Mesendoderm (in vitro differentiated cells): ENCODE data around the gene DLG3. TPM values are rescaled to one million over a fixed set of nuclear protein-coding genes. Genes with fewer than 3 reads are reported as not detected.

Experiments used
- DNase-seq: peaks from one replicate; pipeline ENCODE4 v3.0.0; 2013
- H2AK5ac ChIP-seq: 2 replicates; pipeline ENCODE4 v1.6.1; 2013; ENCODE audit warnings: low read length, inconsistent platforms
- H2BK120ac ChIP-seq: 2 replicates; pipeline ENCODE4 v1.6.1; 2013; ENCODE audit warnings: low read depth, mild to moderate bottlenecking, low read length, moderate library complexity, mixed read lengths
- H2BK15ac ChIP-seq: replicated peaks from 2 replicates; pipeline ENCODE4 v1.6.1; 2013; ENCODE audit warnings: low read depth, mild to moderate bottlenecking, moderate library complexity
- H2BK5ac ChIP-seq: 2 replicates; pipeline ENCODE4 v1.6.1; 2013; ENCODE audit warnings: low read length, inconsistent platforms
- H3K18ac ChIP-seq: 2 replicates; pipeline ENCODE4 v1.6.1; 2013; ENCODE audit warnings: mild to moderate bottlenecking, low read length, mixed read lengths
- H3K23ac ChIP-seq: one replicate; pipeline ENCODE4 v1.6.1; 2013; ENCODE audit warnings: low read length
- H3K27ac ChIP-seq: 2 replicates; pipeline ENCODE4 v1.5.1; 2013; ENCODE audit warnings: low read depth, mild to moderate bottlenecking, inconsistent platforms, low read length, moderate library complexity
- H3K27me3 ChIP-seq: 2 replicates; pipeline ENCODE4 v1.6.1; 2013; ENCODE audit warnings: low read length, control low read depth, mild to moderate bottlenecking, inconsistent platforms; ENCODE audit not compliant: insufficient read depth, poor library complexity
- H3K36me3 ChIP-seq: 2 replicates; pipeline ENCODE4 v1.6.1; 2013; ENCODE audit warnings: low read length, inconsistent platforms; ENCODE audit not compliant: control insufficient read depth, insufficient read depth
- H3K4ac ChIP-seq: one replicate; pipeline ENCODE4 v1.6.1; 2013; ENCODE audit warnings: low read depth, mild to moderate bottlenecking, low read length, moderate library complexity
- H3K4me1 ChIP-seq: 2 replicates; pipeline ENCODE4 v1.6.1; 2013; ENCODE audit warnings: low read depth, low read length, inconsistent platforms; ENCODE audit not compliant: control insufficient read depth
- H3K4me2 ChIP-seq: 2 replicates; pipeline ENCODE4 v1.6.1; 2013; ENCODE audit warnings: low read length
- H3K4me3 ChIP-seq: 2 replicates; pipeline ENCODE4 v1.5.1; 2013; ENCODE audit warnings: mild to moderate bottlenecking, low read length
- H3K56ac ChIP-seq: one replicate; pipeline ENCODE4 v1.6.1; 2013; ENCODE audit warnings: low read length
- H3K79me1 ChIP-seq: 2 replicates; pipeline ENCODE4 v1.6.1; 2013; ENCODE audit warnings: low read length, inconsistent platforms
- H3K79me2 ChIP-seq: 2 replicates; pipeline ENCODE4 v1.6.1; 2013; ENCODE audit warnings: mild to moderate bottlenecking, low read length; ENCODE audit not compliant: control insufficient read depth, insufficient read depth
- H3K9ac ChIP-seq: 2 replicates; pipeline ENCODE4 v1.6.1; 2013; ENCODE audit warnings: low read length, inconsistent platforms
- H4K5ac ChIP-seq: one replicate; pipeline ENCODE4 v1.6.1; 2013; ENCODE audit warnings: low read length
- H4K8ac ChIP-seq: one replicate; pipeline ENCODE4 v1.6.1; 2013; ENCODE audit warnings: low read depth, mild to moderate bottlenecking, control low read depth, low read length, moderate library complexity
- WGBS: extraction: QIAGEN DNeasy Blood & Tissue Kit; methylation state at CpG from one replicate; pipeline ENCODE4 v1.1.7; 2013; ENCODE audit warnings: low lambda C conversion rate, missing lambda C conversion rate; ENCODE audit not compliant: insufficient coverage; ENCODE audit errors: extremely low coverage; 5-methylcytosine and 5-hydroxymethylcytosine counted together
- small RNA-seq: library from polyadenylated mRNA; stranded (forward); fragments of <200 nt; extraction: miRNeasy Mini kit (QIAGEN cat#:217004); gene quantifications from one replicate; pipeline ENCODE3, GENCODE V24; 2013; ENCODE audit not compliant: insufficient read depth

Gene DLG3

GRCh38 chrX:70553516-70553915, 108.9 kb downstream of the DLG3 start:
- H3K56ac ChIP-seq: no peak overlapping the region
- no peak overlapping the region for H3K4ac ChIP-seq
- H2AK5ac ChIP-seq: no peak overlapping the region
- H3K27me3 ChIP-seq: no peaks in the 10 kb centered on the region
- H3K79me1 ChIP-seq: no peaks in the 10 kb centered on the region
- no peak overlapping the region for H2BK15ac ChIP-seq
- H2BK120ac ChIP-seq: no peak overlapping the region
- H3K9ac ChIP-seq: no peak overlapping the region
- no peak overlapping the region for H3K18ac ChIP-seq
- no peaks in the 10 kb centered on the region for H3K4me1 ChIP-seq
- no peak overlapping the region for H3K4me3 ChIP-seq
- no peak overlapping the region for H3K23ac ChIP-seq
- H4K8ac ChIP-seq: no peak overlapping the region
- no peak overlapping the region for H4K5ac ChIP-seq
- no CpG with 5 or more reads among the region's 1 CpG for WGBS
- DNase-seq: no peak
- no peaks in the 10 kb centered on the region for H3K36me3 ChIP-seq
- no peaks in the 10 kb centered on the region for H3K79me2 ChIP-seq
- H3K4me2 ChIP-seq: no peak overlapping the region
- no peak overlapping the region for H2BK5ac ChIP-seq
- no peak overlapping the region for H3K27ac ChIP-seq

GRCh38 chrX:70554081-70554480, 109.4 kb downstream of the DLG3 start:
- H2BK120ac ChIP-seq: no peak overlapping the region
- H4K8ac ChIP-seq: no peak overlapping the region
- peak overlapping the region; percentile 34 for H3K56ac ChIP-seq
- no peaks in the 10 kb centered on the region for H3K79me1 ChIP-seq
- no peak overlapping the region for H3K4me2 ChIP-seq
- no peaks in the 10 kb centered on the region for H3K4me1 ChIP-seq
- H3K4ac ChIP-seq: no peak overlapping the region
- H3K27ac ChIP-seq: no peak overlapping the region
- no peak overlapping the region for H4K5ac ChIP-seq
- no peaks in the 10 kb centered on the region for H3K36me3 ChIP-seq
- H3K27me3 ChIP-seq: no peaks in the 10 kb centered on the region
- no peak overlapping the region for H3K4me3 ChIP-seq
- H3K18ac ChIP-seq: no peak overlapping the region
- no CpG with 5 or more reads among the region's 2 CpGs for WGBS
- H3K9ac ChIP-seq: no peak overlapping the region
- no peak overlapping the region for H2BK5ac ChIP-seq
- H2BK15ac ChIP-seq: no peak overlapping the region
- no peak overlapping the region for H2AK5ac ChIP-seq
- DNase-seq: peak; percentile 5
- no peak overlapping the region for H3K23ac ChIP-seq
- no peaks in the 10 kb centered on the region for H3K79me2 ChIP-seq

GRCh38 chrX:70554523-70554922, 109.9 kb downstream of the DLG3 start:
- Histone ChIP-seq H2BK15ac (no peak overlapping the region), H3K4me1 (no peaks in the 10 kb centered on the region), H3K4ac (no peak overlapping the region), H4K8ac (no peak overlapping the region), H3K4me3 (no peak overlapping the region), H3K56ac (no peak overlapping the region), H2BK120ac (no peak overlapping the region), H3K36me3 (no peaks in the 10 kb centered on the region), H3K79me1 (no peaks in the 10 kb centered on the region), H3K18ac (no peak overlapping the region), H2BK5ac (no peak overlapping the region), H3K23ac (no peak overlapping the region), H2AK5ac (no peak overlapping the region), H3K9ac (no peak overlapping the region), H3K27me3 (no peaks in the 10 kb centered on the region), H4K5ac (no peak overlapping the region), H3K27ac (no peak overlapping the region), H3K79me2 (no peaks in the 10 kb centered on the region), H3K4me2 (no peak overlapping the region)
- no CpG with 5 or more reads among the region's 2 CpGs for WGBS
- no peak for DNase-seq

- Histone ChIP-seq H3K27me3 (no peaks in the 10 kb centered on the region), H3K9ac (no peak overlapping the region), H3K4ac (no peak overlapping the region), H2BK120ac (no peak overlapping the region), H3K18ac (no peak overlapping the region), H3K4me3 (no peak overlapping the region), H4K8ac (no peak overlapping the region), H4K5ac (no peak overlapping the region), H2AK5ac (no peak overlapping the region), H2BK5ac (no peak overlapping the region), H3K56ac (no peak overlapping the region), H3K4me1 (no peaks in the 10 kb centered on the region), H3K23ac (no peak overlapping the region), H3K79me1 (no peaks in the 10 kb centered on the region), H3K4me2 (no peak overlapping the region), H3K79me2 (no peaks in the 10 kb centered on the region), H2BK15ac (no peak overlapping the region), H3K27ac (no peak overlapping the region), H3K36me3 (no peaks in the 10 kb centered on the region)
- WGBS: no CpG with 5 or more reads among the region's 5 CpGs
- DNase-seq: no peak
Observed at GRCh38 chrX:70554948-70555347, 110.3 kb downstream of the DLG3 start.

Small RNAs within 50 kb of the gene (small RNA-seq; reads per million reads assigned to genes)
- gene RNU4-81P (not detected), gene RNY4P23 (2.3 reads per million, percentile 28 among the genes with 10 or more reads in this experiment)
